Effector memory CD8-positive, alpha-beta T cell (primary cell): ENCODE measurements around the gene HSPB9.

Experiments used
- ATAC-seq: fragments of 150-1000 bp; cut with Tn5 transposase; replicated peaks from 2 replicates; pipeline ENCODE4 v1.10.0; 2021; ENCODE audit warnings: mild to moderate bottlenecking, moderate library complexity
- DNase-seq, 3 experiments: peaks; one replicate each; pipeline ENCODE4 v3.0.0; 2021
- H3K27ac Mint-ChIP-seq, 2 donors: one replicate each; pipeline ENCODE4 v1.8.0; 2022; ENCODE audit warnings: mild to moderate bottlenecking in 2 of 2, mixed read lengths in 2 of 2, moderate library complexity in 2 of 2
- H3K27me3 Mint-ChIP-seq, 2 donors: one replicate each; pipeline ENCODE4 v1.8.0; 2022; ENCODE audit warnings: mixed read lengths in 2 of 2
- H3K36me3 Mint-ChIP-seq: one replicate; pipeline ENCODE4 v1.8.0; 2022; ENCODE audit warnings: mild to moderate bottlenecking, moderate library complexity, mixed read lengths; ENCODE audit not compliant: insufficient read depth
- H3K4me1 Mint-ChIP-seq, 2 donors: one replicate each; pipeline ENCODE4 v1.8.0; 2022; ENCODE audit warnings: low read depth in 2 of 2, mixed read lengths in 2 of 2
- H3K4me3 Mint-ChIP-seq, 2 donors: one replicate each; pipeline ENCODE4 v1.8.0; 2022; ENCODE audit warnings: mild to moderate bottlenecking in 2 of 2, mixed read lengths in 2 of 2, moderate library complexity in 2 of 2
- H3K9me3 Mint-ChIP-seq, 2 donors: one replicate each; pipeline ENCODE4 v1.8.0; 2022; ENCODE audit warnings: mixed read lengths in 2 of 2

HSPB9 gene

DNA sequence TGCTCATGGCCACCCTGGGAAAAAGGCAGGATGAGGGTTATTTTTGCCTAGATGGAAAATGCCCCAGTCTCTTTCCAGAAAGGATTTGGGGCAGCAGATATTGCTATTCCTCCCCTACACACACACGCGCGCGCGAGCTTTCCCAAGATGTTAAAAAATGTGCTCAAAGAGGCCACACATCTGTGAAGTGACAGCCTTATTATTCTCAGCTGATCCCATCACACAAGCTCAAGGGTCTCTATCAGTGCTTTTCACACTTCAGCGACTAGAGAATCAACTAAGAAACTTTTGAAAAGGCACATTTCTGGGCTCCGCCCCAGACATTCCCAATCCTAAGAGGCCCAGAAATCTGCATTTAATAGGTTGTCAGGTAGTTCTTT is 37.9 kb downstream of the HSPB9 start:
- Mint-ChIP-seq H3K9me3 (no peaks in the 10 kb centered on the region), H3K4me1 (peaks cover 5% of the 10 kb centered on the region in 2 donors), H3K36me3 (peaks cover 7% of the 10 kb centered on the region), H3K4me3 (no peak overlapping the region), H3K27ac (no peak overlapping the region), H3K27me3 (no peaks in the 10 kb centered on the region)
- ATAC-seq (no peak), DNase-seq (no peak)

DNA sequence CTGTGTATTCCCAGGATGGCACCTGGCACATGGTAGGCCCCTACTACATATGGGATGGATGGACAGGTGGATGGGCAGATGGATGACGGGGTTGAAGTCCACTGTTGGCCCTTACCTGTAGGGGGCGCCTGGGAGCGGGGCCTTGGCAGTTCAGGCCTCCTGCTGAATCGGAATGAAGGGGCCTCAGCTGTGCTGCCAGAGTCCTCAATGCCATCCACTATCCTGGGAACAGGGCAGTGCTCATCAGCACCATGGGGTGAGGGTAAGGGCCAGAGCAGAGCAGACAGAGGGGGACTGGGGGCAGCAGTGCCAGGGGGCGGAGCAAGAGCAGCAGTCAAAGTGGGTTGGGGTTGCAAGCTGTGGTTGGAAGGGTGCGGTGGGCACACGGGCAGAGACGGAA is 40.5 kb downstream of the HSPB9 start:
- DNase-seq (peak in 1 of 3 experiments; percentile 13), ATAC-seq (peak; percentile 22)
- peak overlapping the region in 1 of 2 donors; percentile 26 for H3K27ac Mint-ChIP-seq
- no peaks in the 10 kb centered on the region for H3K9me3 Mint-ChIP-seq
- peaks cover 4% of the 10 kb centered on the region for H3K36me3 Mint-ChIP-seq
- no peaks in the 10 kb centered on the region for H3K27me3 Mint-ChIP-seq
- no peaks in the 10 kb centered on the region for H3K4me1 Mint-ChIP-seq
- no peak overlapping the region for H3K4me3 Mint-ChIP-seq

DNA sequence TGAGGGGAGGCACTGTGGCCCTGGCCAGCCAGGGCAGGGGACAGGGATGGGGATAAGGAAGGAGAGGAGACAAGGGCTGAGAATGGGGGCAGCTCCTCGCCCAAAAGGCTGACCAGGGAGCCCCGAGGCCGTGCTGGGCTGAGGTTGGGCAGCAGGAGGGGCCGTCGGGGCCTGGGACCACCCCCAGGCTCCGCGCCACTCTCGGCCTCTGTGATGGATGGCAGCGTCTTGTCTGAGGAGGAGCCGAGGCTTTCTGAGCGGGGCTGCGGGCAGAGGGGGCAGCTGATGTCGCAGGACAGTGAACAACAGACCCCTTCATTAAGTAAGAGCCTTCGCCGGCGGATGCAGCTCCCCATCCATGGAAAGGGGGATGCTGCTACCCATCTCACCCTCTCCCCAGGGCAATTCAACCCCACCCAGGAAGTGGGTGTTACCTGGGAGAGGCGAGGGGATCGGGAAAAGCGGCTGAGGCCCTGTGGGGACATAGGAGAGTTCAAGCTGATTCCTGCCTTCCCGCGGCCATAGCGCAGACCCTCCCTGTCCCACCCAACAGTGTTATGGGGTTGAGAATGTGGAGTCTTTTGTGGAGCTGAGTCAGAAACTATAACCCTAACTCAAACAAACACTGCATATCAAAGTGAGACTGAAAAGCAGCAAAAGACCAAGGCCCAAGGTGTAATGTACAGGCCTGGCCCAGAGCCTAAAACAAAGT is 41.2 kb downstream of the HSPB9 start:
- DNase-seq (no peak), ATAC-seq (no peak)
- H3K27me3 Mint-ChIP-seq, result no peaks in the 10 kb centered on the region
- H3K27ac Mint-ChIP-seq, result peak overlapping the region in 1 of 2 donors; percentile 62
- H3K36me3 Mint-ChIP-seq, result peaks cover 4% of the 10 kb centered on the region
- H3K9me3 Mint-ChIP-seq, result no peaks in the 10 kb centered on the region
- no peaks in the 10 kb centered on the region for H3K4me1 Mint-ChIP-seq
- H3K4me3 Mint-ChIP-seq, result no peak overlapping the region

DNA sequence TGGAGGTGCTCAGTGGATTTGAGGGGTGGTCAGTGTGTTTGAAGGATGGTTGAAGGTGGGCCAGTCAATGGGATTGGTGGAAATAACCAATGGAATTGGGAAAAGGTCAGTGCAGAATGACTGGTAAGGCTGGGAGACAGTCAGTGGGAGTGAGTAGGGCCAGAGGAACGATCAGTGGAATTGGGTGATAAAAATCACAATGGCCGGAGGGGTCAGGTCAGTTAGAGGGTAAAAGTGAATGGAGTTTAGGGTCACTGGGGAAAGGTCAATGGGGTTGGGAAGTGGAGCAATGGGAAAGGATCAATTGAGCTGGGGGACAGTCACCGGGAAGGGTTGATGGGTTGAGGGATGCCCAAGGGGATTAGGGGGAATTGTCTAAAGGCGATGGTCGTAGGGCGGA is 43.1 kb downstream of the HSPB9 start:
- no peak for DNase-seq
- Mint-ChIP-seq H3K4me1 (no peaks in the 10 kb centered on the region), H3K27ac (no peak overlapping the region), H3K27me3 (peaks cover 0 to 6% of the 10 kb centered on the region in 2 donors), H3K36me3 (peaks cover 2% of the 10 kb centered on the region), H3K9me3 (no peaks in the 10 kb centered on the region), H3K4me3 (no peak overlapping the region)
- ATAC-seq, result no peak

DNA sequence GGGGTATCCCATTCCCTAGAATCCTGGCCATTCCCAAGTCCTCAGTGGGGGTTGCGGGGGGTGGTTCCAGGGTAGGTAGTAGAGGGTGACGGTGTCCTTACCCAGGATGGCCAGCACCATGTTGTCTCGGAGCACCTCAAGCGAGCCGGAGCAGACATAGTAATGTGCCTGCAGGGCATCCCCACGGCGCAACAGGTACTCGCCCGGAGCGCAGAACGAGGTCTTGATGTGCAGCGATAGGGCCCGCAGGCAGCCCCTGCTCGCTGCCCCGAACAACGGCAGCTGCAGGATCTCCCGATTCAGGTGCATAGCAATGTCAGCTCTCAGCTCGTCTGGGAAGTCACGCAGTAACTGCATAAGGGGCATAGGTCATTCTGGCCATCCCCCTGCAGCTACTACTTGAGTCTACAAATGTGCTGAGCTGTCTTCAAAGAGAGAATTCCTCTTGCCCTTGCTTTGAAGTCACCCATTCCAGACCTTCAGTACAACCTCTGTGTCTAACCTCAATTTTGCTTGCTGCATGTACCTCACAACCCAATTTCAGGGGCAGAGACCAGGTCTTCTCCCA is 43.7 kb downstream of the HSPB9 start:
- Mint-ChIP-seq H3K4me3 (no peak overlapping the region), H3K4me1 (no peaks in the 10 kb centered on the region), H3K36me3 (no peaks in the 10 kb centered on the region), H3K27ac (no peak overlapping the region), H3K27me3 (peaks cover 0 to 11% of the 10 kb centered on the region in 2 donors), H3K9me3 (no peaks in the 10 kb centered on the region)
- DNase-seq (no peak), ATAC-seq (no peak)

DNA sequence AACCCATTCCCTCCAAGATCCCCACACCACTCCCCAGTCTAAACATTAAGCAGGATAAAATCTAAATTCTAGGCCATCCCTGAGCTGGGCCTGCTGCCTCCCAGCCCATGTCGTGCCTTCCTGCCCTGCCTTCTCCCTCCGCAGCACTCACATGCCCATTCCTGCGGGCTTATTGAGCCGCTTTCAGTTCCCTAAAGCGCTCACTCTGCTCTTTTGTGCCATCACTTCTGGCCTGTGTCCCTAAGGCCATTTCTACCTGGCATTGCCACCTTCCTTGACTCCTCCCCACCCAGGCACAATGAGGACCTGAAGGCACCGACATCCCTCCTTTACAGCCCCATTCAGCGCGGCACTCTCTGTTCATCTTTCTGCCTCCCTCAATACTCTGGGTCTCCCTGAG is 45.2 kb downstream of the HSPB9 start:
- Mint-ChIP-seq H3K9me3 (no peaks in the 10 kb centered on the region), H3K36me3 (no peaks in the 10 kb centered on the region), H3K27me3 (peaks cover 0 to 12% of the 10 kb centered on the region in 2 donors), H3K27ac (no peak overlapping the region), H3K4me1 (no peaks in the 10 kb centered on the region), H3K4me3 (no peak overlapping the region)
- ATAC-seq (no peak), DNase-seq (no peak)

DNA sequence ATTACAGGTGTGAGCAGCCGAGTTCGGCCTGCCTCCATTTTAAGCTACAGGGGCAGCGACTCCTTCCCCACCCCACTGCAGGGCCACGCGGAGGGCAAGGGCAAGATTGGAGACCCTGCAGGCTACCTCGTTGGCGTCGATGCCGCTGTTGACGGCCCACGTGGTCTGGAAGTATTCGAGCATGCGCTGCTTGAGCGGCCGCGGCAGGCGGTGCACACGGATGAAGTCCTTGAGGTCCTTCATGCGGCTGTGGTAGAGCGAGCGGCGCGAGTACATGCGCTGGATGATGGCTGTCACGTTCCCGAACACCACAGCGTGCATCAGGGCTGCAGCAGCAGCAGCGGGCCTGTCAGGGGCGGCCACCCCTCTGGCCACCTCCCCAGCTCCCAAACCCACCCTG is 46.7 kb downstream of the HSPB9 start:
- ATAC-seq (no peak), DNase-seq (no peak)
- no peak overlapping the region for H3K27ac Mint-ChIP-seq
- no peaks in the 10 kb centered on the region for H3K9me3 Mint-ChIP-seq
- no peaks in the 10 kb centered on the region for H3K4me1 Mint-ChIP-seq
- peaks cover 0 to 13% of the 10 kb centered on the region in 2 donors for H3K27me3 Mint-ChIP-seq
- no peak overlapping the region for H3K4me3 Mint-ChIP-seq
- H3K36me3 Mint-ChIP-seq, result no peaks in the 10 kb centered on the region

DNA sequence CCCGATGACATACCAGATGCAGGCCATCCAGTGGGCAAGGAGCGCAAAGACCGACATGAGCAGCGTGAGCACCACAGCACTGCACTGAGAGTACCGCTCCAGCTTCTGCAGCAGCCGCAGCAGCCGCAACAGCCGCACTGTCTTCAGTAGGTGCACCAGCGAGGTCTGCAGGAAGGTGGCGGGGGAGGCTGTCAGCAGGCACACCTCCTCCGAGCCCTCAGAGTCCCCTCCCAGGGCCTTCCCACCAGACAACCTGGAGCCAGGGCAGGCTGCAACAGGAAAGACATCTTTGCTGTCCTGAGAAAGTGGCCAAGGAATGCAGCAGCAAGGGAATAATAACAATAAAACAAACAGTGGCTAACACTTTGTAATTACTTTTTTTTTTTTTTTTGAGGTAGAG is 49.2 kb downstream of the HSPB9 start:
- no peak for ATAC-seq

More for the DNA sequence above, 49.2 kb downstream of the HSPB9 start:
- Mint-ChIP-seq H3K27ac (no peak overlapping the region), H3K36me3 (peaks cover 1% of the 10 kb centered on the region), H3K9me3 (no peaks in the 10 kb centered on the region), H3K27me3 (peaks cover 0 to 23% of the 10 kb centered on the region in 2 donors), H3K4me3 (no peak overlapping the region), H3K4me1 (no peaks in the 10 kb centered on the region)
- no peak for DNase-seq
